ENCODE measurements around the gene ADAMTSL4. TPM values are rescaled to one million over a fixed set of nuclear protein-coding genes. Genes with fewer than 3 reads are reported as not detected.
A peak's percentile ranks its signal among the peaks of the same experiment; 100 is the strongest.

Gene ADAMTSL4
- total RNA-seq, 1 donor from 2014 or later: not detected

GRCh38 chr1:150576794-150577556 is 27.8 kb downstream of the ADAMTSL4 start:
- H3K4me1 ChIP-seq: peaks cover 30% of the 10 kb centered on the region
- H3K4me3 ChIP-seq: peak overlapping the region; percentile 71
- H3K9ac ChIP-seq: peak overlapping the region; percentile 97
- no peak overlapping the region for H2AFZ ChIP-seq (replicated peaks)
- peaks cover 2% of the 10 kb centered on the region for H3K27me3 Mint-ChIP-seq (ENCODE audit: insufficient read depth, low read depth)
- TF ChIP-seq EZH2 (IDR thresholded peaks at IDR 0.05) (no peak), EZH2phosphoT487 (IDR thresholded peaks at IDR 0.05) (no peak)
- TF ChIP-seq, protein P1, sequence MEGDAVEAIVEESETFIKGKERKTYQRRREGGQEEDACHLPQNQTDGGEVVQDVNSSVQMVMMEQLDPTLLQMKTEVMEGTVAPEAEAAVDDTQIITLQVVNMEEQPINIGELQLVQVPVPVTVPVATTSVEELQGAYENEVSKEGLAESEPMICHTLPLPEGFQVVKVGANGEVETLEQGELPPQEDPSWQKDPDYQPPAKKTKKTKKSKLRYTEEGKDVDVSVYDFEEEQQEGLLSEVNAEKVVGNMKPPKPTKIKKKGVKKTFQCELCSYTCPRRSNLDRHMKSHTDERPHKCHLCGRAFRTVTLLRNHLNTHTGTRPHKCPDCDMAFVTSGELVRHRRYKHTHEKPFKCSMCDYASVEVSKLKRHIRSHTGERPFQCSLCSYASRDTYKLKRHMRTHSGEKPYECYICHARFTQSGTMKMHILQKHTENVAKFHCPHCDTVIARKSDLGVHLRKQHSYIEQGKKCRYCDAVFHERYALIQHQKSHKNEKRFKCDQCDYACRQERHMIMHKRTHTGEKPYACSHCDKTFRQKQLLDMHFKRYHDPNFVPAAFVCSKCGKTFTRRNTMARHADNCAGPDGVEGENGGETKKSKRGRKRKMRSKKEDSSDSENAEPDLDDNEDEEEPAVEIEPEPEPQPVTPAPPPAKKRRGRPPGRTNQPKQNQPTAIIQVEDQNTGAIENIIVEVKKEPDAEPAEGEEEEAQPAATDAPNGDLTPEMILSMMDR (IDR thresholded peaks at IDR 0.05): no peak
- peaks cover 62% of the 10 kb centered on the region for H4K20me1 ChIP-seq (ENCODE audit: low read depth)
- H3K4me1 Mint-ChIP-seq: peaks cover 41% of the 10 kb centered on the region
- peaks cover 91% of the 10 kb centered on the region for H3K79me2 ChIP-seq (ENCODE audit: low read depth)
- no peaks in the 10 kb centered on the region for H3K27me3 ChIP-seq
- H3K36me3 ChIP-seq: peaks cover 30% of the 10 kb centered on the region
- H3K9me3 ChIP-seq (ENCODE audit: low read depth): no peaks in the 10 kb centered on the region
- no peaks in the 10 kb centered on the region for H3K9me3 Mint-ChIP-seq
- H3K27ac Mint-ChIP-seq: peak overlapping the region; percentile 99
- DNase-seq (ENCODE audit: low spot score): no peak
- peak overlapping the region; percentile 100 for H3K27ac ChIP-seq
- H3K4me3 Mint-ChIP-seq: peak overlapping the region; percentile 96
- H3K4me2 ChIP-seq: peak overlapping the region; percentile 99
- H3K36me3 Mint-ChIP-seq: peaks cover 48% of the 10 kb centered on the region
- peaks cover 78% of the 10 kb centered on the region for H3F3A ChIP-seq (ENCODE audit: low read depth)

GRCh38 chr1:150577557-150578271 is 28.5 kb downstream of the ADAMTSL4 start:
- H3K4me1 Mint-ChIP-seq: peaks cover 41% of the 10 kb centered on the region
- no peak overlapping the region for H2AFZ ChIP-seq (replicated peaks)

GRCh38 chr1:150578272-150579109 is 29.3 kb downstream of the ADAMTSL4 start:
- Mint-ChIP-seq H3K36me3 (peaks cover 41% of the 10 kb centered on the region), H3K9me3 (no peaks in the 10 kb centered on the region), H3K27me3 (ENCODE audit: insufficient read depth, low read depth) (peaks cover 2% of the 10 kb centered on the region), H3K27ac (peak overlapping the region; percentile 99), H3K4me1 (peaks cover 41% of the 10 kb centered on the region), H3K4me3 (peak overlapping the region; percentile 96)
- TF ChIP-seq EZH2 (IDR thresholded peaks at IDR 0.05) (no peak), EZH2phosphoT487 (IDR thresholded peaks at IDR 0.05) (no peak)
- TF ChIP-seq, protein P1 (IDR thresholded peaks at IDR 0.05): no peak
- peaks cover 55% of the 10 kb centered on the region for H4K20me1 ChIP-seq (ENCODE audit: low read depth)
- peak overlapping the region; percentile 71 for H3K4me3 ChIP-seq
- H3K9ac ChIP-seq: peak overlapping the region; percentile 97
- no peak overlapping the region for H2AFZ ChIP-seq (replicated peaks)
- H3K27ac ChIP-seq: peak overlapping the region; percentile 100
- H3K36me3 ChIP-seq: peaks cover 30% of the 10 kb centered on the region
- peaks cover 64% of the 10 kb centered on the region for H3F3A ChIP-seq (ENCODE audit: low read depth)
- peak; percentile 47 for DNase-seq (ENCODE audit: low spot score)
- peaks cover 76% of the 10 kb centered on the region for H3K79me2 ChIP-seq (ENCODE audit: low read depth)
- H3K27me3 ChIP-seq: no peaks in the 10 kb centered on the region
- H3K9me3 ChIP-seq (ENCODE audit: low read depth): no peaks in the 10 kb centered on the region
- peak overlapping the region; percentile 99 for H3K4me2 ChIP-seq
- H3K4me1 ChIP-seq: peaks cover 30% of the 10 kb centered on the region

More at GRCh38 chr1:150577557-150578271, 28.5 kb downstream of the ADAMTSL4 start:
- H3K36me3 Mint-ChIP-seq: peaks cover 44% of the 10 kb centered on the region
- Histone ChIP-seq H3K4me3 (peak overlapping the region; percentile 71), H3K36me3 (peaks cover 30% of the 10 kb centered on the region), H3K9me3 (ENCODE audit: low read depth) (no peaks in the 10 kb centered on the region), H3K9ac (peak overlapping the region; percentile 97), H3K79me2 (ENCODE audit: low read depth) (peaks cover 83% of the 10 kb centered on the region), H3K27ac (peak overlapping the region; percentile 100), H4K20me1 (ENCODE audit: low read depth) (peaks cover 62% of the 10 kb centered on the region), H3K4me1 (peaks cover 30% of the 10 kb centered on the region), H3F3A (ENCODE audit: low read depth) (peaks cover 72% of the 10 kb centered on the region), H3K27me3 (no peaks in the 10 kb centered on the region), H3K4me2 (peak overlapping the region; percentile 99)
- peaks cover 2% of the 10 kb centered on the region for H3K27me3 Mint-ChIP-seq (ENCODE audit: insufficient read depth, low read depth)
- peak overlapping the region; percentile 96 for H3K4me3 Mint-ChIP-seq
- TF ChIP-seq EZH2phosphoT487 (IDR thresholded peaks at IDR 0.05): no peak
- TF ChIP-seq, protein P1 (IDR thresholded peaks at IDR 0.05): no peak
- TF ChIP-seq EZH2 (IDR thresholded peaks at IDR 0.05): no peak
- DNase-seq (ENCODE audit: low spot score): no peak
- H3K9me3 Mint-ChIP-seq: no peaks in the 10 kb centered on the region
- H3K27ac Mint-ChIP-seq: peak overlapping the region; percentile 99

All from neural progenitor cell (in vitro differentiated cells).